GM19455 (cell line): Measurements from ENCODE around the gene GBP3.
"Not testable (repeated sequence)": the region's sequence is repeated elsewhere in the genome, so short reads cannot be mapped to it uniquely, and the experiment has no call there.

Source experiments
- ATAC-seq: cut with Tn5 transposase; IDR thresholded peaks from one replicate; pipeline ENCODE4 v1.9.1; 2021; ENCODE audit not compliant: unreplicated experiment

The GBP3 gene

DNA sequence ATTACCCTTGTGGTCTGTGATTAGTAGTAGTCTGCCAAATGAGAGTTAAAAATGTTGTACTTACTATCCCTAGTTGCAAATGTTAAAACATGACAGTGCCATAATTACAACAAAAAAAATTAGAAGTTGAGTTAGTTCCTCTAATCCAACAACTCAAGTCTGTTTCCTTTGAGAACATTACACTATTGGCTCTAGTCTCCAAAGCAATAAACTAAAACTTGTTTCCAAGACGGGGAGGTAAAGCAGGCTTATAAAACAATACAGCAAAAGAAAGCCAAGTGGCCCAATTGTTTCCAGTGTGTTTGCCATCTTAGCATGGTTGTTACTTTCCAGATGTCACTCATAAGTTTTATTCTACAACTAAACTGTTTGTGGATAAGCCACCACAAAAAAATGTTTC lies 41.8 kb downstream of the GBP3 start:
- no peak for ATAC-seq

DNA sequence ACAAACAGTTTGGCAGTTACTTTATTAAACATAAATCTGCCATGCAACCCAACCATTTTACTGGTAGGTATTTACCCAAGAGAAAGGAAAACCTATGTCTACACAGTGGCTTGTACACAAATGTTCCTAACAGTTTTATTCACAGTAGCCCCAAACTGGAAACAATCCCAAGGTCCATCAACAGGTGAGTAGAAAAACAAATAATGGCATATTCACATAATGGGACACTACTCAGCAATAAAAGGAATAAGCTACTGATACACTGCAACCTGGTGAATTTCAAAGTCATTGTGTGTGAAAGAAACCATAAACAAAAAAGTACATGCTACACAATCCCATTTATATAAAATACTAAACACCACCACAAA lies 42.9 kb downstream of the GBP3 start:
- ATAC-seq, result no peak

DNA sequence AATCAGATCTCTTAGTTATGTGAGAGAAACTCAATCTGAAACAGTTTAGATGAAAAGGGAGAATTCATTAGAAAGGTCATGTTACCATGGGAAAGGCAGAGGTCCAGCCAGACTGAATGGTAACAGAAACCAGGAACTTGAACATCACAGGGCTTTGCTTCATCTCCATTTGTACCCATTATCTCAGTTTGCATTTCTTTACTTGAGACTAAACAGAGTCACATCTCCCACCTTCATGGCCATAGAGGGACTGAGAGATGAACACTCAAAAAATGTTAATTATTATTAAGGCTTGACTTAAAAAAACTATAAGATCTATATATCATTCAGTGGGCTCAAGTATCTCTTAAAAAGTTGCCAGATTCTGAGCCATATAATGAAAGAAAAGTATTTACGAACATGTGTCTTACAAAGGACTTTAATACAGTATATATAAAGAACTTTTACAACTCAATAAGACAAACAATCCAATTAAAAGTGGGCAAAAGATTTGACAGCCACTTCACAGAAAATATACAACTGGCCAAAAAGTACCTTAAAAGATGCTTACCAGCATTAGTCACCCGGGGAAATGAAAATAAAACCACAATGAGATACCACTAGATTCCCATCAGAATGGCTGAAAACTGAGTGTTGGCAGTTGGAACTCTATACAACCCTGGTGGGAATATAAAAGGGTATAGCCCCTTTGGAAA lies 43.5 kb downstream of the GBP3 start:
- ATAC-seq, result no peak

DNA sequence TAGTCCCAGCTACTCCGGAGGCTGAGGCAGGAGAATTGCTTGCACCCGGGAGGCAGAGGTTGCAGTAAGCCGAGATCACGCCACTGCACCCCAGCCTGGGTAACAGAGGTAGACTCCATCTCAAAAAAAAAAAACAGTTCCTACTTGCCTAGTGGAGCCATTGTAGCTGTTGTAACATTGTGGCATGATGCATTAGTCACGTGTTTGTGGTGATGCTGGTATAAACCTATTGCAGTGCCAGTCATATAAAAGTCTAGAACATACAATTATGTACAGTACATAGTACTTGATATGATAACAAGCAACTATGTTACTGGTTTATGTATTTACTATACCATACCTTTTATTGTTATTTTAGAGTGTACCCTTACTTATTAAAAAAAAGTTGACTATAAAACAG lies 46.4 kb downstream of the GBP3 start:
- ATAC-seq, result no peak

DNA sequence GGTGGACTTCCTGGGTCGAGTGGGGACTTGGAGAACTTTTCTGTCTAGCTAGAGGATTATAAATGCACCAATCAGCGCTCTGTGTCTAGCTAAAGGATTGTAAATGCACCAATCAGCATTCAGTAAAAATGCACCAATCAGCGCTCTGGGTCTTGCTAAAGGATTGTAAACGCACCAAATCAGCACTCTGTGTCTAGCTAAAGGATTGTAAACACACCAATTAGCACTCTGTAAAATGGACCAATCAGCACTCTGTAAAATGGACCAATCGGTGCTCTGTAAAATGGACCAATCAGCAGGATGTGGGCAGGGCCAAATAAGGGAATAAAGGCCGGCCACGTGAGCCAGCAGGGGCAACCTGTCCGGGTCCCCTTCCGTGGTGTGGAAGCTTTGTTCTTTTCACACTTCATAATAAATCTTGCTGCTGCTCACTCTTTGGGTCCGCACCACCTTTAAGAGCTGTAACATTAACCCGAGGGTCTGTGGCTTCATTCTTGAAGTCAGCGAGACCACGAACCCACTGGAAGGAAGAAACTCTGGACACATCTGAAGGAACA lies 48.0 kb downstream of the GBP3 start:
- not testable (repeated sequence) for ATAC-seq

DNA sequence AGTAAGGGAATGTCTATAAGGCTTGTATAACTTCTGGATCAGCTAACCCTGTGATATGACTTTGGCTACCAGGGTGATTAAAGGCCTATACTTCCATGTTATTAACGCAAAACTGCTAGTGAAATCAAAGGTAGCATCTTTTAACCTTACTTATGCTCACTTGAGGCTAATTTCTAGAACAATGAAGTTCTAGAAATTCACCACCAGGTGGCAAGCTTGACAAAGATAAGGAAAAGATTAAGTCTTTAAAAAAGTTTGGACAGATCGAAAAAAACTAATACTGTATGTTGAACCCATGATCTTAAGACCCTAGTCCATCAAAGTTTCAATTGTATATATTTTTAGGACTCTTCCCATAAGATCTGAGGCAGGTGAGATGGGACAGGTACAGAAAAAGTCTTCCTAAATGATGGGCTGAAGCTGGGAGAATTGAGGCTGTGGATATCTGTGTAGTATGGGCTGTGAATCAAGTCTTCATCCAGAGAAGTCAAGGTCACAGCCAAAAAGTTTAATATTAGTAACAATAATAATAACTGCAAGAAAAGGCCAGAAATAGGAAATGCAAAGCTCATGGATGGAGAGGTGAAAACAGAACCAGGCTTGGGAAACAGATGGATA lies 49.0 kb downstream of the GBP3 start:
- no peak for ATAC-seq

DNA sequence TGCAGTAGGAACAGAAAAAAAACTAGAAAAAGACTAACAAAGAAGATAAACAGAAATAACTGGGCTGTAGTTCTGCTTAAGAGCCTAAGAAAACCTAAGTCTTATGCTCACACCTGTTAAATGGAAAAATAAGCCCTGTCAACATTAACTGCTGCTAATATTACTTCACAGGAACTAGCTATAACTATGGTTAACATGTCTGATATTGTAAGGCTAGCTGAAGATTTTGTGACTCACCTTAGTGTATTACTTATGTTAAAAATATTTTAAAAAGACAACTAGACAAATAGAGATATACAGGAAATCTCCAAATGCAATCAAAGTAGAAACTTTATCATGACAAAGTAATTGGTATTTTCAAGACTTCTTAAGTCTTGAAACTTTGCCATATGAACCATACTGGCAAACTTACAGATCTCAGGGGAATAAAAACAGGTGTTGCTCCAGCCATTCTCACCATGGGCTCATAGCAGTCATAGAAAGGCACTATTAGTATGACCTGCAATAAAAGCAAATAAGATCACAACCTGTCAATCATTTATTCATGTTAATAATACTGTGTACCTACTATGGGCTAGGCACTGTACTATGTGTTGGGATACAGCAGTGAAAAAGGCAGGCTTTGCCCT lies 60.9 kb downstream of the GBP3 start:
- ATAC-seq, result no peak

DNA sequence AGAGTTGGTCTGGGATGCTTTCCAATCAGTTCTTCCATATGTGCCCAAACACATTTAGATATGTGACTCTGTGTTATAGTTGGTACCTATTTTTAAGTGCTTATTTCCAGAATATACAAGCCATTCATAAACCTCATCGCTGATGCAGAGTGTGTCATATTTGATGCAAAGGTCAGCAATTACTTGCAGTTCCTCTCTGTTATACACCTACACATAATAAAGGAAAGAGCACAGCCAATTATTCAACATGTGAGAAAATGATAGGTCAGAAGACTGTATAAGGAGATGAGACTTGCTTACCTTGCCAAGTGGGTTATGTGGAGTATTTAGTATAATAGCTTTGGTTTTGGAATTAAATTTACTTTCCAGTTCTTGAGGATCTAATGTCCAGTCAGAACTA lies 61.6 kb downstream of the GBP3 start:
- ATAC-seq, result no peak
